HG03108 (cell line): ENCODE measurements around the gene PAF1.
A peak's percentile ranks its signal among the peaks of the same experiment; 100 is the strongest.

Experiments used
- ATAC-seq: cut with Tn5 transposase; IDR thresholded peaks from one replicate; pipeline ENCODE4 v1.9.1; 2021; ENCODE audit warnings: moderate library complexity; ENCODE audit not compliant: unreplicated experiment

The PAF1 gene

GRCh38 chr19:39406656-39407409 lies 15.9 kb upstream of the PAF1 start, which contains the start of gene ZFP36:
ZFP36 (plus strand) TSS chr19:39406847; CDS start chr19:39406905, 58 bp downstream.
- no peak for ATAC-seq

- no peak for ATAC-seq
Observed at GRCh38 chr19:39405958-39406655, 15.2 kb upstream of the PAF1 start.

- no peak for ATAC-seq
Observed at GRCh38 chr19:39405261-39405957, 14.5 kb upstream of the PAF1 start.

GRCh38 chr19:39403331-39404312 lies 12.7 kb upstream of the PAF1 start:
- peak; percentile 29 for ATAC-seq

DNA sequence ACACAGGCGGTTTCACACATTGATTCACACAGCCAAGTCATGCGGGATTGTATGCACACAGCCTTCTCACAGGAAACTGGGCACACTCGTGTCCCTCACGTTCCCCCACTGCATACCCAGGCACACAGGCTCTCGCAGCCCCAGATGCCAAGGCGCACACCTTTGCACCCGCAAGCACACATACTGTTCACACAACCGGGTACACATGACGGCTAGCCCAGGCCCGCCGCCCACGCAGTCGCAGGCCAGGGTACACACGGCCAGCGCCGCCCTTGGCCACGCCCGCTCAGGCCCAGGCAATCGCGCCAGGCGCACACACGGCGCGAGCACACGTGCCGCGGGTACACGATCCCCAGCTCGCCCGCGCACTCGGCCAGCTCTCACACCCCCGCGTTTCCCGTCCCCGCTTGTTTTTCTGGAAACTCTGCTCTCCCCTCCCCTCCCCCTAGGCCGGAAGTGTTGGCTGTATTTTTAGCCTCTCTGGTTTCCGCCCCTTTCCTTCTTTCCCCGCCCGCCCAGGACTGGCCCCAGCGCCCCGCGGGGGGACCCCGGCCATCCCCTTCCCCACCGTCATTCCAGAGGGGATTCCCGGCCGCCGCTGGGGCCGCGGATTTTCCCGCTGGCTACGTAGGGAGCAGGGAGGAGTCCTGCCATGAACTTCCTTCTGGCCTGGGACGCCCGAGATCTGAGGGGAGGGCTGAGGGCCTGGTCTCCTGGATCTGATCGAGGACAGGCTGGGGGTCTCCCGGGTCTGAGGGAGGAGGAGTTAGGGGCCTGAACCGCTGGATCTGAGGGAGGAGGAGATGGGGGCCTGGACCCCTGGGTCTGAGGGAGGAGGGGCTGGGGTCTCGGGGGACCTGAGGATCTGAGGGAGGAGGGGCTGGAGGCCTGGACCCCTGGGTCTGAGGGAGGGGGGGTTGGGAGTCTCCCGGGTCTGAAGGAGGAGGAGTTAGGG lies 11.7 kb upstream of the PAF1 start:
- ATAC-seq = no peak

DNA sequence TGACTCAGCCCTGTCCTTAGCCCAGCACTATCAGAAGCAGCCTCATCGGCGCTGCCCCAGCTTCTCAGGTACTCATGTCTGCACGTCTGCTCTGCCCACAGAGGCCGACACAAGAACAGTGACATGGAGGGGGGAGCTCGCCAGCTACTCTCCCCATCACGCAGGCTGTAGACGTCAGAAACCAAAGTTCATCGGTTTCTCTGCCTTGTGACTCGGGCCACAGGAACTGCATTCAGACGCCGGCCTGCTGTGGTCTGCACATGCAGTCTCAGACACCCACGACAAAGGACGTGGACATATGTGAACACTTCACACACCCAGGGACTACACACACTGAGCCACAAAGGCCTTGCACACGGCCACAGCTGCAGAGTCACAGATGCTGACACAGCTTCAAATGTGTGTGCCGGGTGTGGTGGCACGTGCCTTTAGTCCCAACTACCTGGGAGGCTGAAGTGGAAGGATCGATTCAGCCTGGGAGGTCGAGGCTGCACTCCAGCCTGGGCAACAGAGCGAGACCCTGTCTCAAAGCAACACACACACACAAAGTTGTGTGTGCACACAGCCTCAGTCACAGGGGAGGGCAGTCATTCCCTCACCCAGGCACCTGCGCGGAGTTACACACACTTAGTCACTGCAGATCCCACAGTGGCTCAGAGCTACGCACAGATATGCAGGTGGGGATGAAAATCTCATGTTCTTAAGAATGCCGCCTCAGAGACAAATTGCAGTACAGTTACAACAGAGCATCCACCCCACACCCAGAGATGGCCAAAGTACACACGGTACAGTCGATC lies 10.8 kb upstream of the PAF1 start:
- peak; percentile 21 for ATAC-seq

GRCh38 chr19:39401070-39401548 lies 10.2 kb upstream of the PAF1 start:
- ATAC-seq = peak; percentile 7

DNA sequence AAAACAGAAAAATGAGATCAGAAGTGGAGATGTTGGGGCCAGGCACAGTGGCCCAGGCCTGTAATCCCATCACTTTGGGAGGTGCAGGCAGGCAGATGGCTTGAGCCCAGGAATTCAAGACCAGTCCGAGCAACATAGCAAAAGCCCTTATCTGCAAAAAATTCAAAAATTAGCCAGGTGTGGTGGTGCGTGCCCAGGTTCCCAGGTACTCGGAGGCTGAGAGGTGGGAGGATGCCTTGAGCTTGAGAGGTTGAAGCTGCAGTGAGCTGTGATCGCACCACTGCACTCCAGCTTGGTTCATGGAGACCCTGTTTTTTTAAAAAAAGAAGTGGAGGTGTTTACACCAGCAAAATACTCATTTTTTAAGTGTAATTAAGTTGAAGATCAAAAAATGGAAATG lies 9.2 kb upstream of the PAF1 start:
- ATAC-seq = no peak

DNA sequence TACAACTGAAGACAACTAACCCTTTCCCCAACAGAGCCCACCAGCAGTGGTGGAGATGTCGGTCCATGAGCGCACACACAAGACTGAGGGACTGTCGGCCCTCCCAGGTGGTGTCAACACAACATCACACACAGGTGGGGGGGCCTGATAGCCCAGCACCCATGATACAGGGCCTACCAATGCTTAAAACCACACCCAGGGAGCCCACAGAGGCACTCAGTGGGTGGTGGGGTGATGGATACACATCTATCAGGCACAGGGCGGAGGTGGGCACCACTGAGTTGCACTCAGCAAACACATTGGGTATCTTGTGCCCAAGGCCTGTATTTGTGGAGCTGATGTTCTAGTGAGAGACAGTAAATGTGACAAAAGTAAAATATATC lies 8.8 kb upstream of the PAF1 start:
- ATAC-seq = no peak

DNA sequence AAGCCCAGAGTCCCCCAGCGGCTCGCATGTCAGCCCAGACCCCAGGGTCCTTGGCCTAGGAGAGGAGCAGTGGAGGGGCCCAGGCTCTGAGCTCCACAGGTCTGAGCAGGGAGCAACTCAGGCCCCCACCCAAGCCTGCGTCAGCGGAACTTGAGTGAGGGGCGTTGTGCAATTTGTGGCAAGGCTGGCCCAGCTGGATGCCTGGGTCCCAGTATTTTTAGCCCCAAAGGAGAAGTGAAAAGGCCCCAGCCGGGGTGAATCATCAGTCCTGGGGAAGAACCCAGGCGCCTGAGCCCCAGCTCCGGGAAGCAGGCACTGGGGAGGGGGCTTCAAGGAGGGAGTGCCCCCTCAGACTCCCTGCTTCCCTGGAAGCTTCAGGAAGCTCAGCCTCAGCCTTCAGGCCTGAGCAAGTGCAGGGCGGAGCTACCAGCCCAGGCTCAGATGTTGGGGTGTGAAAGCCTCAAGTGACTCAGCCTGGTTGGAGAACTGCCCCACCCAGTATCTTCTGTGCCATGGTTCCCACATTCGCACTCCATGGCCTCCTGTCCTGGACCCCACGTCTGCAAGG lies 7.5 kb upstream of the PAF1 start:
- no peak for ATAC-seq

DNA sequence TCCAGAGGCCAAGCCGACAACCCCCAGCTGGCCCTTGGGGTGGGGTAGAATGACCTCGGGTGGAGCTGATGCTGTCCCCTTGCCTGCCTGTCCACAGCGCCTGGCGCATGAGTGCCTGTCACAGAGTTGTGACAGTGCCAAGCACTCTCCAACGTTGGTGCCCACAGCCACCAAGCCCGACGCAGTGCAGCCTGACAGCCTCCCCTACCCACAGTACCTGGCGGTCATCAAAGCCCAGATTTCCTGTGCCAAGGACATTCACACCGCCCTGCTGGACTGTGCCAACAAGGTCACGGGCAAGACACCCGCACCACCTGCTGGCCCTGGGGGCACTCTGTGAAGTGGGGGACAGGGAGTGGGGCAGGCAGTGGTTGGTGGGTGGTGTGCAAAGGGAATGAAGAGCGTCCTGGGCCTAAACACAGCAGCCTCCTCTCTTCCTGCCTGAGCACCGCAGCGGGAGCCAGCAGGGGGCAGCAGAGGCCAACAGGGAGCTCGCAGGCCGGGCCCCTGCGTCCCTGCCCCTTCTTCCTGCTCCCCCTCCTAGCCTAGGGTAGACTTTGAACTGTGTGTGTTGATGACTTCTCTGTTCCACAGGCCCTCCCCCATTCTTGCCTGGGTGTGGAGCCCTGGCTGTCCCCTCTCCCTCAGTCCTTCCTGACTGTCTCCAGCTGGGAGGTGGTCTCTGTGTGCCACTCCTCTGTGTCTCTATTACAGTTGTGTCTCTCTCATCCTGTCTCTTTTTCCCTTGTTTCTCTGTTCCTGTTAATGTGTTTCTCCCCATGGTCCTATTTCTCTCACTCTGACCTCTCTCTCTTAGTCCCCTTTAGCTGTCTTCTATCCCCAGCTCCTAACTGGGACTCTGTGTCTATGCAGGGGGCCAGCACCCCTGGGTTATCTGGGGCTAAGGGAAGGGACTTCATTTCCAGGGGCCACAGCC lies 6.7 kb upstream of the PAF1 start:
- ATAC-seq = peak; percentile 19

DNA sequence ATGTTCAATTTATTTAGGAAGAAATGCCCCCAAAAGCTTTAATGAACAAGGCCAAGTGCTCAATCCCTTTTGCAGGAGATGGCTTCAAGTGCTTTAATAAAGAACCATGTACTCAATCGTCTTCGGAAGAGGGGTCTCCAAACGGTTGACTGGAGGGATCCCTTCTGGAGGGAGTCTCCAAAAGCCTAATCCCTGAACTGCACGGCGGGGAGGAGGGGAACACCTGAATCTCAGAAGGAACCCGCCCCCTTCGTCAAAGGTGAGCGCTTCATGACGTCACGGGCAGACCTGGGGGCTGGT lies 505 bp downstream of the PAF1 start:
- no peak for ATAC-seq

DNA sequence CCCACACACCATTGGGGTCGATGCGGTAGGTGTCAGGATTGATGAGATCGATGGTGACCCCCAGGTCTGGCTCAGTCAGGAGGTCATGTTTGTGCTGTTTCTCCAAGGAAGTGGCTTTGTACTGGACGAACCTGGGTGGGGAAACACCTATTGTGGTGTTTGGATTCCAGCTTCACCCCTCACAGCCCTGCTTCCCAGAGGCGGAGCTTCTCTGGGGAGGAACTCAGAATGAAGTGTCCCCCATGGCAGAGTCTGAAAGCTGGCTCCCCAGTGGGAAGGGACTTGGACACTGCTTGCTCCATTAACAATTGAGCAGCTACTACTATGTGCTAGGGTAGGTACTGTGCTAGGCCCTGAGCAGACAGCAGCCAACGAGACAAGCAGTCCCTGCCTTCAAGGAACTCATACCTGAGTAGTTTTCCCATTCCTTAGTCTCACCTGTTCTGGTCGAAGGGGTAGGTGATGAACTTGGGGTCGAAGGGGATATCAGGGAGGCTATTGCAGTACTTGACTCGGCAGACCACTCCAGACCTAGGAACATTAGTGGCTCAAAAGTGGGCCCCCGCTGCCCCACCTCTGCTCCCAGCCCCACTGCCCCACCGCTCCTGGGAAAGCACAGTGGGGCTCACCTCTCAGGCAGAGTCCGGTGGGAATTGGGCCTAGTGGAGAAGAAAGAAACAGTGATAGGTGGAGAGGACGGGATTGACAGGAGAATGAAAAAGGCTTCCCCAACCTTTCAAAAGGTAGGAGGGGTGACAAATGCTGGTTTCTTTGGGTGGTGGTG lies 1.1 kb downstream of the PAF1 start:
- ATAC-seq = no peak

DNA sequence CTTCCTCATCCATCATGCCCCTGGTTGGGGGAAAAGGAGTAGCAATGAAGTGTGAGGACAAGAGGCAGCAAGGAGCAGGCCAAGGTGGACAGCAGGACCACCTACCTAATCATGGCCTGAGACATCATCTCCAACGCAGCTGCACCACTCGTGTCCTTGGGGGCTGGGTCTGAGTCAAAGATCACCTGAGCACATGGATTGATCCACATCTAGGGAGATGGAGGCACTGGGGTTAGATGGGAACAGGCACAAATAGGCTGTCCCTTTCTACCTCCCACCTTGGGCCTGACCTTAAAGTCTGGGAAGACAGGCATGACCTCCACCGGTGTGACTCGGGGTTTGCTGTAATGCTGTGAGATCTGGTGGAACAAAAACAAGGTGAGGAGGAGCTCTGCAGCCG lies 2.2 kb downstream of the PAF1 start:
- ATAC-seq = no peak

- no peak for ATAC-seq
Observed at GRCh38 chr19:39386557-39386956, 4.3 kb downstream of the PAF1 start.

DNA sequence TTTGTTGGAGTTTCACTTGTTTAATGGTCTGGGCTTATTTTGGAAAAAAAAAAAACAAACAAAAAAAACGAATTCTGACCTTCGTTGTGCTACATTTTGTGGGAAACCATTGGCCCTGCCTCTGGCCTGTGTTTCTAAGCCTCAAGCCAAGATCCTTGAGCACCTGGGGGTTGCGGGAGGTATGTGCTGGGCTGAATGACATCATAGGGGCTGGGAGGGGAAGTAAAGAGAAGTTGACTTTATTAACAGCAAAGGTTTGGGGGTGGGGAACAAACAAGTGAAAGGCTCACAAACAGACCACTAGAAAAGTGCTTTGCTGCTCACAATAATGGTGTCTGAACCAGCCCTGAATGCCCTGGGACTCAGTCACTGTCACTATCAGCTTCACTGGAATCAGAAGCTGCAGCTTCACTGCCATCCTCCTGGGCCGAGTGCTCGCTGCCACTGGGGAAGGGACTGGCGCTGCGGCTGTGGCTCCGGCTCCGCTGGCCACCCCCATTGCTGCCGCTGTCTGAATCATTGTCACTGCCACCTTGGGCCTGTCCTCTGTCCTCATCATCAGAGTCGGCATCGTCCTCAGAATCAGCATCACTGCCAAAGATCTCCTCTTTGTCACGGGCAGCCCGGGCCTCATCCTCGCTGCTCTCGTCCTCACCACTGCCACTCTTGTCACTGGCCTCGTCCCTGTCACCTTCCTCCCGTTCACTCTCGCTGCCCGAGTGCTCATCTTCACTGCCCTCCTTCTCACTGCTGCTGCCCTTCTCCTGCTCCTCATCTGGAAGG lies 5.1 kb downstream of the PAF1 start:
- ATAC-seq = no peak
